IMR-90 (cell line): ENCODE measurements around the gene ZYG11B. TPM values are rescaled to one million over a fixed set of nuclear protein-coding genes. Genes with fewer than 3 reads are reported as not detected.

Experiments
- ATAC-seq: fragments of 200-7000 bp; cut with Tn5 transposase; 2 replicates; pipeline ENCODE4 v1.9.1; 2020; ENCODE audit warnings: low read depth, mild to moderate bottlenecking, moderate library complexity
- BruUV-seq: library from RNA; stranded (reverse); fragments of 400-500 nt; replicated peaks from 2 replicates; lab custom pipeline; 2021; lab: Mats Ljungman, UMichigan
- CTCF ChIA-PET: fragments of 300-600 bp; formaldehyde crosslinking; extraction: SDS; loops from one replicate; lab custom pipeline; 2021; ENCODE audit warnings: antibody characterized with exemption; lab: Yijun Ruan, JAX
- POLR2A ChIA-PET: fragments of 300-600 bp; sonication (Branson Sonifier 250); formaldehyde crosslinking; loops from one replicate; lab custom pipeline; 2022; ENCODE audit warnings: antibody characterized with exemption; ENCODE audit not compliant: unreplicated experiment; lab: Charles Lee
- DNase-seq: peaks from one replicate; pipeline ENCODE4 v3.0.0; 2013
- H2AFZ ChIP-seq: replicated peaks from 2 replicates; pipeline ENCODE3; 2013; ENCODE audit warnings: low read length, mild to moderate bottlenecking; ENCODE audit not compliant: poor library complexity
- H2AK5ac ChIP-seq: 2 replicates; pipeline ENCODE4 v1.6.1; 2013; ENCODE audit warnings: low read depth, low read length, inconsistent platforms
- H2AK9ac ChIP-seq: replicated peaks from 2 replicates; pipeline ENCODE3; 2013; ENCODE audit warnings: mild to moderate bottlenecking, low read depth, low read length, moderate library complexity; ENCODE audit not compliant: poor library complexity
- H2BK120ac ChIP-seq: 2 replicates; pipeline ENCODE4 v1.6.1; 2013; ENCODE audit warnings: low read depth, low read length, inconsistent platforms
- H2BK15ac ChIP-seq: 3 replicates; pipeline ENCODE4 v1.6.1; 2013; ENCODE audit warnings: low read depth, low read length, inconsistent platforms
- H2BK20ac ChIP-seq: 2 replicates; pipeline ENCODE4 v1.6.1; 2013; ENCODE audit warnings: low read depth, mild to moderate bottlenecking, inconsistent platforms, low read length, moderate library complexity
- H2BK5ac ChIP-seq: 2 replicates; pipeline ENCODE4 v1.6.1; 2013; ENCODE audit warnings: mild to moderate bottlenecking, low read depth, low read length, inconsistent platforms; ENCODE audit not compliant: poor library complexity, severe bottlenecking
- H3K14ac ChIP-seq: replicated peaks from 2 replicates; pipeline ENCODE4 v1.6.1; 2013; ENCODE audit warnings: low read depth, low read length, inconsistent platforms
- H3K18ac ChIP-seq: 2 replicates; pipeline ENCODE4 v1.6.1; 2013; ENCODE audit warnings: low read depth, low read length, control low read depth
- H3K23ac ChIP-seq: 2 replicates; pipeline ENCODE4 v1.6.1; 2013; ENCODE audit warnings: low read depth, low read length, inconsistent platforms
- H3K27ac ChIP-seq: 2 replicates; pipeline ENCODE4 v1.5.1; 2013; ENCODE audit warnings: mild to moderate bottlenecking, control low read depth, low read length; ENCODE audit not compliant: insufficient read depth
- H3K27me3 ChIP-seq: 2 replicates; pipeline ENCODE4 v1.6.1; 2013; ENCODE audit warnings: low read length; ENCODE audit not compliant: control insufficient read depth, insufficient read depth
- H3K36me3 ChIP-seq: 2 replicates; pipeline ENCODE4 v1.6.1; 2013; ENCODE audit warnings: low read length, mixed read lengths; ENCODE audit not compliant: control insufficient read depth, insufficient read depth
- H3K4ac ChIP-seq: 2 replicates; pipeline ENCODE4 v1.6.1; 2013; ENCODE audit warnings: low read depth, low read length, inconsistent platforms
- H3K4me1 ChIP-seq: 2 replicates; pipeline ENCODE4 v1.6.1; 2013; ENCODE audit warnings: low read length, mixed read lengths; ENCODE audit not compliant: control insufficient read depth, insufficient read depth
- H3K4me2 ChIP-seq: 2 replicates; pipeline ENCODE4 v1.6.1; 2013; ENCODE audit warnings: low read depth, mild to moderate bottlenecking, control low read depth, low read length, moderate library complexity
- H3K4me3 ChIP-seq: 2 replicates; pipeline ENCODE4 v1.5.1; 2013; ENCODE audit warnings: low read depth, mild to moderate bottlenecking, control low read depth, low read length, moderate library complexity; ENCODE audit not compliant: insufficient read depth
- H3K56ac ChIP-seq: 2 replicates; pipeline ENCODE4 v1.6.1; 2013; ENCODE audit warnings: low read length, inconsistent platforms; ENCODE audit not compliant: insufficient read depth; ENCODE audit errors: extremely low read depth
- H3K79me1 ChIP-seq, 2 experiments: 2 replicates each; pipeline ENCODE4 v1.6.1; 2013; ENCODE audit warnings: low read length in 2 of 2, inconsistent platforms in 1 of 2, low read depth in 1 of 2
- H3K9ac ChIP-seq: 2 replicates; pipeline ENCODE4 v1.6.1; 2013; ENCODE audit warnings: low read depth, low read length, control low read depth
- H3K9me1 ChIP-seq: 2 replicates; pipeline ENCODE4 v1.6.1; 2013; ENCODE audit warnings: low read length, inconsistent platforms; ENCODE audit not compliant: insufficient read depth
- H3K9me3 ChIP-seq: 2 replicates; pipeline ENCODE4 v1.6.1; 2013; ENCODE audit warnings: low read length; ENCODE audit not compliant: control insufficient read depth, insufficient read depth
- H4K20me1 ChIP-seq: 2 replicates; pipeline ENCODE4 v1.6.1; 2013; ENCODE audit warnings: low read length, inconsistent platforms; ENCODE audit not compliant: insufficient read depth
- H4K5ac ChIP-seq: 2 replicates; pipeline ENCODE4 v1.6.1; 2013; ENCODE audit warnings: mild to moderate bottlenecking, low read depth, low read length, control low read depth
- H4K8ac ChIP-seq, 2 experiments: 2 replicates each; pipeline ENCODE4 v1.6.1; 2013; ENCODE audit warnings: low read depth in 2 of 2, low read length in 2 of 2, control low read depth in 1 of 2, inconsistent platforms in 1 of 2
- H4K91ac ChIP-seq: 2 replicates; pipeline ENCODE4 v1.6.1; 2013; ENCODE audit warnings: low read depth, low read length, inconsistent platforms; ENCODE audit not compliant: insufficient read depth
- CHD1 ChIP-seq: IDR thresholded peaks from 2 replicates; pipeline ENCODE4 v1.6.1; 2012; ENCODE audit warnings: low read depth, low read length, improper control_type of control experiment
- ELK1 ChIP-seq: fragments of 150-350 bp; IDR thresholded peaks from 2 replicates; pipeline ENCODE4 v1.6.1; 2016; ENCODE audit warnings: low read depth, mild to moderate bottlenecking, low read length, moderate library complexity, borderline replicate concordance
- MAZ ChIP-seq: IDR thresholded peaks from 2 replicates; pipeline ENCODE4 v1.6.1; 2012; ENCODE audit warnings: low read depth, mild to moderate bottlenecking, low read length, improper control_type of control experiment, moderate library complexity, borderline replicate concordance
- RAD21 ChIP-seq: IDR thresholded peaks from 2 replicates; pipeline ENCODE4 v1.6.1; 2012; ENCODE audit warnings: low read length, improper control_type of control experiment
- RFX5 ChIP-seq: IDR thresholded peaks from 2 replicates; pipeline ENCODE4 v1.8.0; 2012; ENCODE audit warnings: low read depth, mild to moderate bottlenecking, low read length, moderate library complexity
- SMC3 ChIP-seq: fragments of 150-350 bp; IDR thresholded peaks from 2 replicates; pipeline ENCODE4 v1.6.1; 2016; ENCODE audit warnings: low read depth, mild to moderate bottlenecking, antibody characterized with exemption, low read length, moderate library complexity
- USF2 ChIP-seq: fragments of 150-350 bp; IDR thresholded peaks from 2 replicates; pipeline ENCODE4 v1.6.1; 2017; ENCODE audit warnings: mild to moderate bottlenecking, antibody characterized with exemption, low read length, low read depth
- WGBS, 2 experiments: methylation state at CpG; one replicate each; pipeline versions ENCODE4 v1.1.5 to v1.1.7; 2013; ENCODE audit warnings: missing lambda C conversion rate in 2 of 2; ENCODE audit not compliant: insufficient read length in 1 of 2; ENCODE audit errors: extremely low coverage in 2 of 2; 5-methylcytosine and 5-hydroxymethylcytosine counted together
- dilution Hi-C: fragments of 300-500 bp; cut with HindIII; formaldehyde crosslinking; loops from one replicate; pipeline ENCODE4 v1.14.3; 2018; ENCODE audit warnings: low sequenced_read_pairs; ENCODE audit not compliant: unreplicated experiment
- in situ Hi-C: fragments of 300-500 bp; cut with MboI; formaldehyde crosslinking; loops from 3 replicates; pipeline ENCODE4 v1.14.3; 2019; ENCODE audit warnings: low sequenced_read_pairs, inconsistent platforms, mixed read lengths
- intact Hi-C: fragments of 100-400 bp; cut with micrococcal nuclease; formaldehyde crosslinking; loops from 2 replicates; pipeline ENCODE4 v1.10.0; 2022
- polyA plus RNA-seq, 3 experiments: library from polyadenylated mRNA; depleted of rRNA; stranded (reverse); fragments of >200 nt; gene quantifications; 2 replicates each; pipeline ENCODE4 v1.2.3, GENCODE V29; 2012; ENCODE audit warnings: low replicate concordance in 1 of 3
- total RNA-seq: library from RNA; depleted of rRNA; stranded (reverse); fragments of >200 nt; gene quantifications from 2 replicates; pipeline ENCODE4 v1.2.3, GENCODE V29; 2012

Gene ZYG11B
- total and polyA plus RNA-seq, 2 of the 4 experiments (the other 2 are of a cell fraction) = 8.1 to 55.2 TPM

- H2BK15ac ChIP-seq = peak within 1 kb of the TSS; percentile 69; the same call in 1 of the 3 replicates
- H4K5ac ChIP-seq = peak within 1 kb of the TSS; percentile 99
- DNase-seq (peak; percentile 71), ATAC-seq (peak; percentile 88)
- H3K14ac ChIP-seq = peak within 1 kb of the TSS; percentile 96
- H3K4me3 ChIP-seq = peak within 1 kb of the TSS; percentile 91
- peaks cover 14 to 46% of the 10 kb centered on the region in 2 experiments for H3K79me1 ChIP-seq
- peak within 1 kb of the TSS; percentile 90 for H4K91ac ChIP-seq
- peak within 1 kb of the TSS; percentile 99 for H3K4me2 ChIP-seq
- H3K4ac ChIP-seq = peak within 1 kb of the TSS; percentile 96
- peak within 1 kb of the TSS; percentile 98 for H2AK9ac ChIP-seq
- TF ChIP-seq RFX5 = no peak
- peak; percentile 85 for TF ChIP-seq USF2
- no peak for TF ChIP-seq CHD1
- peak; percentile 8; the same call in 1 of the 2 replicates for TF ChIP-seq MAZ
- TF ChIP-seq ELK1 = no peak
- no peak for TF ChIP-seq RAD21
- TF ChIP-seq SMC3 = no peak
- no peaks in the 10 kb centered on the region for H3K9me3 ChIP-seq
- no peaks in the 10 kb centered on the region for H3K27me3 ChIP-seq
- no TSS peak for BruUV-seq
- H2BK120ac ChIP-seq = peak within 1 kb of the TSS; percentile 84
- peak within 1 kb of the TSS; percentile 87 for H2BK5ac ChIP-seq
- dilution Hi-C loops = no loop called here
- POLR2A ChIA-PET = interaction anchor here (0.5 to 0.7 kb wide), 2 partner anchors 41 to 280 kb away, joined by 8 to 15 read pairs; no protein-coding TSS in a partner anchor
- CTCF ChIA-PET = no interaction called here
- intact Hi-C loops = no loop called here
- H3K56ac ChIP-seq = peak within 1 kb of the TSS; percentile 81
- H3K9ac ChIP-seq = peak within 1 kb of the TSS; percentile 93
- H4K8ac ChIP-seq = peak within 1 kb of the TSS; percentile 99 to 100
- WGBS, 2 experiments = 2% methylated on average over 41 of the region's 68 CpGs; no CpG with 5 or more reads in 1 of the 2 experiments
- no peaks in the 10 kb centered on the region for H4K20me1 ChIP-seq
- H3K23ac ChIP-seq = peak within 1 kb of the TSS; percentile 93
- no peaks in the 10 kb centered on the region for H3K36me3 ChIP-seq
- H2BK20ac ChIP-seq = peak within 1 kb of the TSS; percentile 63
- in situ Hi-C loops = no loop called here
- peak within 1 kb of the TSS; percentile 93 for H2AK5ac ChIP-seq
- peaks cover 7% of the 10 kb centered on the region for H3K9me1 ChIP-seq
- H2AFZ ChIP-seq = peak within 1 kb of the TSS; percentile 99
- peak within 1 kb of the TSS; percentile 93 for H3K18ac ChIP-seq
- H3K4me1 ChIP-seq = peaks cover 6% of the 10 kb centered on the region; the same call in 1 of the 2 replicates
- peak within 1 kb of the TSS; percentile 95 for H3K27ac ChIP-seq
Observed at GRCh38 chr1:52697795-52698674, 28.2 kb upstream of the ZYG11B start, which contains the start of gene COA7. Gene COA7, minus strand, starts transcription at chr1:52698347. Its CDS starts 21 bp downstream, at chr1:52698326.
